MM.1S (cell line): ENCODE results near the gene RBM4.

Source experiments
- DNase-seq: peaks from one replicate; pipeline ENCODE4 v3.0.0-alpha.2; 2015
- H2AFZ ChIP-seq: fragments of 300-600 bp; sonication (generic); 2 replicates; pipeline ENCODE4 v1.6.0; 2016; ENCODE audit warnings: antibody characterized with exemption, low read length
- H3F3A ChIP-seq: fragments of 300-600 bp; sonication (generic); 2 replicates; pipeline ENCODE4 v1.6.1; 2016; ENCODE audit warnings: mild to moderate bottlenecking, antibody characterized with exemption, low read length, moderate library complexity, mixed read lengths; ENCODE audit not compliant: insufficient read depth
- H3K27ac ChIP-seq: fragments of 300-600 bp; sonication (generic); 2 replicates; pipeline ENCODE4 v1.5.1; 2016; ENCODE audit warnings: mild to moderate bottlenecking, low read length
- H3K27me3 ChIP-seq: fragments of 300-600 bp; sonication (generic); replicated peaks from 2 replicates; pipeline ENCODE4 v1.6.0; 2016; ENCODE audit warnings: low read length; ENCODE audit not compliant: insufficient read depth
- H3K36me3 ChIP-seq: fragments of 300-600 bp; sonication (generic); replicated peaks from 2 replicates; pipeline ENCODE4 v1.6.1; 2016; ENCODE audit warnings: mild to moderate bottlenecking, low read length, mixed read lengths; ENCODE audit not compliant: insufficient read depth
- H3K4me1 ChIP-seq: fragments of 300-600 bp; sonication (generic); 2 replicates; pipeline ENCODE4 v1.6.1; 2016; ENCODE audit warnings: low read length, mixed read lengths
- H3K4me2 ChIP-seq: fragments of 300-600 bp; sonication (generic); 2 replicates; pipeline ENCODE4 v1.6.0; 2016; ENCODE audit warnings: low read depth, low read length
- H3K4me3 ChIP-seq: fragments of 300-600 bp; sonication (generic); 2 replicates; pipeline ENCODE4 v1.5.1; 2016; ENCODE audit warnings: low read length, mixed read lengths
- H3K79me2 ChIP-seq: fragments of 300-600 bp; sonication (generic); 2 replicates; pipeline ENCODE4 v1.6.1; 2016; ENCODE audit warnings: mixed run types, low read length, mixed read lengths
- H3K9ac ChIP-seq: fragments of 300-600 bp; sonication (generic); 2 replicates; pipeline ENCODE4 v1.6.1; 2016; ENCODE audit warnings: low read length, mixed read lengths
- H3K9me2 ChIP-seq: fragments of 300-600 bp; sonication (generic); replicated peaks from 2 replicates; pipeline ENCODE4 v1.6.1; 2016; ENCODE audit warnings: mild to moderate bottlenecking, low read length, mixed read lengths; ENCODE audit not compliant: insufficient read depth
- H3K9me3 ChIP-seq: fragments of 300-600 bp; sonication (generic); replicated peaks from 2 replicates; pipeline ENCODE4 v1.6.1; 2016; ENCODE audit warnings: mild to moderate bottlenecking, low read length, mixed read lengths; ENCODE audit not compliant: insufficient read depth
- H4K20me1 ChIP-seq: fragments of 300-600 bp; sonication (generic); 2 replicates; pipeline ENCODE4 v1.6.1; 2016; ENCODE audit warnings: mild to moderate bottlenecking, low read length, moderate library complexity, mixed read lengths; ENCODE audit not compliant: insufficient read depth
- CTCF ChIP-seq: fragments of 300-600 bp; sonication (generic); IDR thresholded peaks from 2 replicates; pipeline ENCODE4 v1.5.1; 2016; ENCODE audit warnings: antibody characterized with exemption, low read length, mixed read lengths
- EZH2 ChIP-seq: fragments of 300-600 bp; sonication (generic); optimal IDR thresholded peaks from 2 replicates; pipeline ENCODE3; 2017; ENCODE audit warnings: low read depth, mild to moderate bottlenecking, antibody characterized with exemption, low read length, mixed read lengths
- EZH2phosphoT487 ChIP-seq: fragments of 300-600 bp; sonication (generic); IDR thresholded peaks from 2 replicates; pipeline ENCODE4 v1.6.1; 2018; ENCODE audit warnings: antibody characterized with exemption, low read length

Gene RBM4

GRCh38 chr11:66591175-66591574 lies 47.3 kb upstream of the RBM4 start:
- no peak overlapping the region for H3K4me3 ChIP-seq
- no peak overlapping the region for H3K4me2 ChIP-seq
- no peaks in the 10 kb centered on the region for H4K20me1 ChIP-seq
- H3K27ac ChIP-seq: no peak overlapping the region
- no peaks in the 10 kb centered on the region for H3K9me3 ChIP-seq
- no peaks in the 10 kb centered on the region for H3K36me3 ChIP-seq
- peaks cover 3% of the 10 kb centered on the region; the same call in 1 of the 2 replicates for H3K4me1 ChIP-seq
- no peaks in the 10 kb centered on the region for H3F3A ChIP-seq
- peaks cover 8% of the 10 kb centered on the region; the same call in 1 of the 2 replicates for H3K79me2 ChIP-seq
- no peak for TF ChIP-seq EZH2
- TF ChIP-seq EZH2phosphoT487: no peak
- no peak for TF ChIP-seq CTCF
- H3K9me2 ChIP-seq: no peaks in the 10 kb centered on the region
- no peak for DNase-seq
- no peak overlapping the region for H3K9ac ChIP-seq
- H3K27me3 ChIP-seq: peaks cover 15% of the 10 kb centered on the region; the same call in 1 of the 2 replicates
- H2AFZ ChIP-seq: no peak overlapping the region

- no peaks in the 10 kb centered on the region for H3F3A ChIP-seq
- peak within 1 kb of the TSS; percentile 82 for H3K4me3 ChIP-seq
- peak; percentile 97 for DNase-seq
- peak within 1 kb of the TSS; percentile 95 for H2AFZ ChIP-seq
- TF ChIP-seq EZH2 (no peak), CTCF (peak; percentile 61), EZH2phosphoT487 (no peak)
- H3K27me3 ChIP-seq: peaks cover 15% of the 10 kb centered on the region; the same call in 1 of the 2 replicates
- peaks cover 8% of the 10 kb centered on the region; the same call in 1 of the 2 replicates for H3K79me2 ChIP-seq
- no peaks in the 10 kb centered on the region for H3K9me3 ChIP-seq
- H3K9me2 ChIP-seq: no peaks in the 10 kb centered on the region
- H3K9ac ChIP-seq: peak within 1 kb of the TSS; percentile 74
- H4K20me1 ChIP-seq: no peaks in the 10 kb centered on the region
- H3K4me2 ChIP-seq: peak within 1 kb of the TSS; percentile 92
- H3K4me1 ChIP-seq: peaks cover 3% of the 10 kb centered on the region; the same call in 1 of the 2 replicates
- no peak within 1 kb of the TSS for H3K27ac ChIP-seq
- no peaks in the 10 kb centered on the region for H3K36me3 ChIP-seq
Measured at GRCh38 chr11:66592457-66593302, 45.8 kb upstream of the RBM4 start, which contains the start of the genes CCDC87 and CCS. Gene CCDC87 (minus strand): TSS chr11:66593063. CDS start chr11:66593015, 48 bp downstream. Gene CCS (plus strand): TSS chr11:66593185. CDS start chr11:66593262, 77 bp downstream.

GRCh38 chr11:66593303-66593635 lies 45.2 kb upstream of the RBM4 start:
- Histone ChIP-seq H3K27ac (no peak overlapping the region), H3K36me3 (no peaks in the 10 kb centered on the region), H3K79me2 (peaks cover 8% of the 10 kb centered on the region; the same call in 1 of the 2 replicates), H3K4me2 (peak overlapping the region; percentile 92), H3K27me3 (peaks cover 15% of the 10 kb centered on the region; the same call in 1 of the 2 replicates), H3K4me1 (peaks cover 3% of the 10 kb centered on the region; the same call in 1 of the 2 replicates), H3F3A (no peaks in the 10 kb centered on the region), H2AFZ (peak overlapping the region; percentile 95), H3K9me3 (no peaks in the 10 kb centered on the region), H3K9me2 (no peaks in the 10 kb centered on the region), H3K4me3 (peak overlapping the region; percentile 82), H3K9ac (peak overlapping the region; percentile 74), H4K20me1 (no peaks in the 10 kb centered on the region)
- DNase-seq: no peak
- TF ChIP-seq EZH2: no peak
- no peak for TF ChIP-seq CTCF
- TF ChIP-seq EZH2phosphoT487: no peak
